Karpas-422 (cell line): ENCODE results near the gene GGA1. TPM values are rescaled to one million over a fixed set of nuclear protein-coding genes. Genes with fewer than 3 reads are reported as not detected.
A peak's percentile ranks its signal among the peaks of the same experiment; 100 is the strongest.
"Not testable (repeated sequence)": the region's sequence is repeated elsewhere in the genome, so short reads cannot be mapped to it uniquely, and the experiment has no call there.

Source experiments
- DNase-seq: peaks from one replicate; pipeline ENCODE4 v3.0.0-alpha.2; 2015
- H2AFZ ChIP-seq: fragments of 200-600 bp; sonication (generic); 2 replicates; pipeline ENCODE4 v1.6.1; 2014; ENCODE audit warnings: antibody characterized with exemption, low read length, mixed read lengths
- H3K27ac ChIP-seq: fragments of 200-600 bp; sonication (generic); 2 replicates; pipeline ENCODE4 v1.5.1; 2014; ENCODE audit warnings: mild to moderate bottlenecking, low read length, moderate library complexity
- H3K27me3 ChIP-seq: fragments of 200-600 bp; sonication (generic); 2 replicates; pipeline ENCODE4 v1.6.1; 2014; ENCODE audit warnings: low read length, mixed read lengths
- H3K36me3 ChIP-seq: fragments of 200-600 bp; sonication (generic); 2 replicates; pipeline ENCODE4 v1.6.1; 2014; ENCODE audit warnings: low read length, mixed read lengths; ENCODE audit not compliant: insufficient read depth
- H3K4me1 ChIP-seq: fragments of 200-600 bp; sonication (generic); 2 replicates; pipeline ENCODE4 v1.6.1; 2014; ENCODE audit warnings: mild to moderate bottlenecking, low read length, mixed read lengths
- H3K4me2 ChIP-seq: fragments of 200-600 bp; sonication (generic); 2 replicates; pipeline ENCODE4 v1.6.1; 2014; ENCODE audit warnings: low read length, low read depth, mild to moderate bottlenecking; ENCODE audit not compliant: poor library complexity, severe bottlenecking
- H3K4me3 ChIP-seq: fragments of 200-600 bp; sonication (generic); 2 replicates; pipeline ENCODE4 v1.5.1; 2014; ENCODE audit warnings: mild to moderate bottlenecking, antibody characterized with exemption, low read length, mixed read lengths
- H3K79me2 ChIP-seq: fragments of 200-600 bp; sonication (generic); 2 replicates; pipeline ENCODE4 v1.6.1; 2014; ENCODE audit warnings: mild to moderate bottlenecking, low read length, mixed read lengths
- H3K9ac ChIP-seq: fragments of 200-600 bp; sonication (generic); 2 replicates; pipeline ENCODE4 v1.6.0; 2014; ENCODE audit warnings: low read length
- H3K9me2 ChIP-seq: fragments of 200-600 bp; sonication (generic), shearing (Covaris generic); replicated peaks from 2 replicates; pipeline ENCODE4 v1.6.0; 2014; ENCODE audit warnings: mild to moderate bottlenecking, low read length, moderate library complexity; ENCODE audit not compliant: insufficient read depth
- H3K9me3 ChIP-seq: fragments of 300-700, 200-600 bp; sonication (generic); 2 replicates; pipeline ENCODE4 v1.6.1; 2014; ENCODE audit warnings: low read length, mixed read lengths
- H4K20me1 ChIP-seq: fragments of 200-600 bp; sonication (generic); 2 replicates; pipeline ENCODE4 v1.6.1; 2014; ENCODE audit warnings: mild to moderate bottlenecking, antibody characterized with exemption, low read length, low read depth; ENCODE audit not compliant: insufficient read depth
- total RNA-seq: library from RNA; depleted of rRNA; stranded (reverse); fragments of >200 nt; shearing (Covaris generic); gene quantifications from 2 replicates; pipeline ENCODE4 v1.2.3, GENCODE V29; 2014; ENCODE audit warnings: low replicate concordance

Gene GGA1
- total RNA-seq, 1 experiment from 2014 or later: 64.3 TPM

DNA sequence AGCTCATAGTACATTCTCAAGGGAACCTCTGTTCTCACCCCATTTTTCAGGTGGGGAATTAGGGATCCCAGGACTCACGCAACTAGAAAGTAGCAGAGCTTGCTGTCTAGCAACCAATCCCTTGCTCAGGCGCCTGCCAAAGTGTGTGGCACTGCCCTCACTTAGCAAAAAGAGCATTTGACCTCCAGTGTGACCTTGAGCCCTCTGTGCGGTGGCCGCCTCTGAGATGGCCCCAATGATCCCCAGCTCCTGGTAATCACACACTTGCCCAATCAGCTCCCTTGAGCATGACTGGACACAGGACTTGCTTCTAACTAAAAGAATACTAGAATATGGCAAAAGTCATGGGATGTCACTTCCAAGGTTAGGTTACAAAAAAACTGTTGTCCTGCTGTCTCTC lies 26.1 kb upstream of the GGA1 start:
- Histone ChIP-seq H3K9me3 (no peaks in the 10 kb centered on the region), H3K27ac (no peak overlapping the region), H4K20me1 (no peaks in the 10 kb centered on the region), H2AFZ (no peak overlapping the region), H3K9ac (no peak overlapping the region), H3K4me2 (no peak overlapping the region), H3K4me3 (no peak overlapping the region), H3K36me3 (no peaks in the 10 kb centered on the region), H3K4me1 (peaks cover 9% of the 10 kb centered on the region), H3K27me3 (no peaks in the 10 kb centered on the region), H3K9me2 (no peaks in the 10 kb centered on the region), H3K79me2 (no peaks in the 10 kb centered on the region)
- no peak for DNase-seq

DNA sequence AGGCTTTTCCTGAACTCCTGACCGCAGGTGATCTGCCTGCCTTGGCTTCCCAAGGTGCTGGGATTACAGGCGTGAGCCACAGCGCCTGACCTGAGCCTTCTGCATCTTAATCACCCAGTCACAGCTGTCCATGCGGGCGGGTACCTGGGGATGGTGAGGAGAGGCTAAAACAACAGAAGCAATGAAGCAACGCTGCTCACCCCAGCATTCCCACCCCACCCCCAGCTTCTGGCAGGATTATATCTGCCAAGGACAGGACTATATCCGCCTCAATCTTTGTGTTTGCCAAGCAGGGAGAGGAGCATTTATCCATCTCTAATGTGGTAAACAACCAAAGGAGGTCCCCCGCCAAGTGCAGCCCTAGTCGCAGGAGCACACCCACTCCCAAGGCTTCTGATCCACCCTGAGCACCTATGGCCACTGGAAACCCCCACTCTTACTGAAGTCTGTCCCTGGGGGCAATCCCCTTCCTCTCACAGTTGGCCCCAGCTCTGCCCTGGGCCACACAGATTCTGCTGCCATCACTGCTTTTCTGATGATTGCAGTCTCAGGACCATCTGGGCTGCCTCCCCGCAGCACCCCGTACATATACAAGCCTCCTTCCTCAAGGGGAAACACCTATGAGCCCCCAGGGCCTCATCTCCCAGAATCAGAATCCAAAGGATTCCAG lies 20.0 kb upstream of the GGA1 start:
- Histone ChIP-seq H3K4me2 (no peak overlapping the region), H3K4me1 (peaks cover 6% of the 10 kb centered on the region), H3K27ac (no peak overlapping the region), H3K9me3 (no peaks in the 10 kb centered on the region), H3K9ac (no peak overlapping the region), H3K9me2 (no peaks in the 10 kb centered on the region), H3K79me2 (no peaks in the 10 kb centered on the region), H3K27me3 (no peaks in the 10 kb centered on the region), H4K20me1 (no peaks in the 10 kb centered on the region), H3K36me3 (no peaks in the 10 kb centered on the region), H3K4me3 (no peak overlapping the region), H2AFZ (no peak overlapping the region)
- DNase-seq: no peak

DNA sequence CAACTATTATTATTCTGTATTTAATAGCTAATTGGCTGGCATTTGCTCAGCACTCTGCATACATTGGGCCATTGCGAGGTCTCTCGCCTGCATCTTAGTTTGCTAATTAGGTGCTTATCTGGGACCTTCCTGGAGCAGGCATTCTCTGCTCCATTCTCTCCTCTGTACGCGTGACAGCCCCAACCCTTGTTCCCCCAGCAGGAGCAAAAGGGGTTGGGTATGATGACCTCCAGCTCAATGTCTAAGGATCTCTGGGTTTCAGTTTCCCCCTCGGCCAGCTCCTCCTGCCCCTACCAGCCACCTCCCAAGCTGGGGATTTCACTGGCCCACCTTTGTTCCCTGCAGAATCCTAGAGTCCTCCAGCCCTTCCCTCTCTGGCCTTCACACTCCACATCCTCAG lies 19.0 kb upstream of the GGA1 start:
- no peak overlapping the region for H3K4me2 ChIP-seq

DNA sequence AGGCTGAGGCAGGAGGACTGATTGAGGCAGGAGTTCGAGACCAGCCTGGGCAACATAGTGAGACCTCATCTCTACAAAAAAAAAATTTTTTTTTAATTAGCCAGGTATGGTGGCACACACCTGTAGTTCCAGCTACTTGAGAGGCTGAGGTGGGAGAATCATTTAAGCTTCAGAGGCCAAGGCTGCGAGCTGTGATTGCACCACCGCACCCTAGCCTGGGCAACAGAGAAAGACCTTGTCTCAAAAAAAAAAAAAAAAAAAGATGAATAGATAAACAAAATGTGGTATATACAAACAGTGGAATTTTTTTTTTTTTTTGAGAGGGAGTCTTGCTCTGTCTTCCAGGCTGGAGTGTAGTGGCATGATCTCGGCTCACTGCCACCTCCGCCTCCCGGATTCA lies 17.6 kb upstream of the GGA1 start:
- not testable (repeated sequence) for DNase-seq, H3K27ac ChIP-seq, H3K9ac ChIP-seq, H3K79me2 ChIP-seq, H3K4me3 ChIP-seq, H3K36me3 ChIP-seq, H3K27me3 ChIP-seq, H3K4me1 ChIP-seq, H2AFZ ChIP-seq, H3K9me3 ChIP-seq, H3K4me2 ChIP-seq, H4K20me1 ChIP-seq, H3K9me2 ChIP-seq

More for the DNA sequence above, 19.0 kb upstream of the GGA1 start:
- H3K9me3 ChIP-seq: no peaks in the 10 kb centered on the region
- H4K20me1 ChIP-seq: no peaks in the 10 kb centered on the region
- no peaks in the 10 kb centered on the region for H3K79me2 ChIP-seq
- H3K27me3 ChIP-seq: no peaks in the 10 kb centered on the region
- no peak overlapping the region for H2AFZ ChIP-seq
- H3K9ac ChIP-seq: no peak overlapping the region
- no peak for DNase-seq
- no peaks in the 10 kb centered on the region for H3K9me2 ChIP-seq
- H3K4me1 ChIP-seq: peaks cover 6% of the 10 kb centered on the region
- no peak overlapping the region for H3K27ac ChIP-seq
- no peaks in the 10 kb centered on the region for H3K36me3 ChIP-seq
- H3K4me3 ChIP-seq: no peak overlapping the region

DNA sequence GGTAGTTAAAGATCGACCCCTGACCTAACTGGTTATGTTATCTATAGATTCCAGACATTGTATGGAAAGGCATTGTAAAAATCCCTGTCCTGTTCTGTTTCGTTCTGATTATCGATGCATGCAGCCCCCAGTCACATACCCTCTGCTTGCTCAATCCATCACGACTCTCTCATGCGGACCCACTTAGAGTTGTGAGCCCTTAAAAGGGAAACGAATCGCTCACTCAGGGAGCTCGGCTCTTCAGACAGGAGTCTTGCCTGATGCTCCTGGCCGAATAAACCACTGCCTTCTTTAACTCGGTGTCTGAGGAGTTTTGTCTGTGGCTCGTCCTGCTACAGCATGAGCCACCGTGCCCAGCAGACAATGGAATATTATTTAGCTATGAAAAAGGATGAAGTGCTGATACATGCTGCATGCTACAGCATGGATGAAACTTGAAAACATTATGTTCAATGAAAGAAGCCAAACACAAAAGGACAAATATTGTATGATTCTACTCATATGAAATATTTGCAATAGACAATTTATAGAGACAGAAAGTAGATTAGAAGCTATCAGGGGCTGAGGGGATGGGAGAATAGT lies 16.7 kb upstream of the GGA1 start:
- Histone ChIP-seq H3K79me2 (no peaks in the 10 kb centered on the region), H3K27ac (no peak overlapping the region), H3K9ac (peak overlapping the region; percentile 49), H2AFZ (peak overlapping the region; percentile 73), H3K36me3 (no peaks in the 10 kb centered on the region), H3K4me2 (peak overlapping the region; percentile 61), H3K4me3 (peak overlapping the region; percentile 54), H3K9me2 (no peaks in the 10 kb centered on the region), H4K20me1 (no peaks in the 10 kb centered on the region), H3K4me1 (peaks cover 6% of the 10 kb centered on the region), H3K9me3 (no peaks in the 10 kb centered on the region), H3K27me3 (no peaks in the 10 kb centered on the region)
- DNase-seq: no peak

DNA sequence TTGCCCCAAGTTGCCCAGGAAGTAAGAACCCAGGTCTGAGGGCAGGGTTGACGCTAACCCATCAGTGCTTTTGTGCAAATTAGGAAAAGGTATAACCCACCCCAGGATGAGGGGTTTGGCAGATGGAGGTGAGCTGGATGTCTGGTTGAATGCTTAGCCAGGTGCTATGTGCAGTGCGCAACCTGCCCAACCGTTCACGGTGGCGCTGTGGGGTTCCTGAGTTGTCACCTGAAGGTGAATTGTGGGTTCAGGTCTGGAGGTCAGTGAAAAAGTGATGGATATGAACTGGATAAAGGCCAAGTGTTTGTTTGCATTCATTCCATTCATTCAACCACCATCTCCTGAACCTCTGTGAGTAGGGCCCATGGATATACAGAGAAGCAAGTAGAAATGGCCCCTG lies 14.4 kb upstream of the GGA1 start:
- no peaks in the 10 kb centered on the region for H3K27me3 ChIP-seq
- no peak overlapping the region for H3K4me3 ChIP-seq
- H2AFZ ChIP-seq: no peak overlapping the region
- DNase-seq: no peak
- no peaks in the 10 kb centered on the region for H3K9me2 ChIP-seq
- H3K4me1 ChIP-seq: peaks cover 6% of the 10 kb centered on the region
- H4K20me1 ChIP-seq: no peaks in the 10 kb centered on the region
- H3K36me3 ChIP-seq: no peaks in the 10 kb centered on the region
- H3K9ac ChIP-seq: no peak overlapping the region
- no peak overlapping the region for H3K4me2 ChIP-seq
- no peaks in the 10 kb centered on the region for H3K9me3 ChIP-seq
- no peak overlapping the region for H3K27ac ChIP-seq
- H3K79me2 ChIP-seq: no peaks in the 10 kb centered on the region

DNA sequence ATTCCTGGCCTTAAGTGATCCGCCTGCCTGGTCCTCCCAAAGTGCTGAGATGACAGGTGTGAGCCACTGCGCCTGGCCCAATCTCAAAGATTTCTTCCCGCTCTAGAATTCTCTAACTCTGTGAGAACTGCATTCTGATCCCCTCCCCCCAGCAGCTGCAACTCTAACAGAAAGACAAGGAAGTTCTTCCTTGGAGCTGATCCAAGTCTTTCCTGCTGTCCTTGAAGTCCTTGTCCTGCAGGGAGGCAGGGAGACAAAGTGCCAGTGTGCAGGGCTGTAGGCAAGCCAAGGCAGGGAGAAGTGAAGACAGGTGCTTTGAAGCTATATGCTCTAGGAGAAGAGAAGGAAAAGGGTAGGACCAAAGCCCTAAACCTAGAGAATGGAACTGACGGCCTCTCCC lies 9.5 kb upstream of the GGA1 start:
- Histone ChIP-seq H4K20me1 (no peaks in the 10 kb centered on the region), H3K4me3 (no peak overlapping the region), H3K36me3 (no peaks in the 10 kb centered on the region), H3K4me1 (peaks cover 16% of the 10 kb centered on the region), H3K9ac (no peak overlapping the region), H3K9me2 (no peaks in the 10 kb centered on the region), H3K27ac (no peak overlapping the region), H3K4me2 (no peak overlapping the region), H3K9me3 (no peaks in the 10 kb centered on the region), H2AFZ (no peak overlapping the region), H3K27me3 (no peaks in the 10 kb centered on the region), H3K79me2 (no peaks in the 10 kb centered on the region)
- no peak for DNase-seq

DNA sequence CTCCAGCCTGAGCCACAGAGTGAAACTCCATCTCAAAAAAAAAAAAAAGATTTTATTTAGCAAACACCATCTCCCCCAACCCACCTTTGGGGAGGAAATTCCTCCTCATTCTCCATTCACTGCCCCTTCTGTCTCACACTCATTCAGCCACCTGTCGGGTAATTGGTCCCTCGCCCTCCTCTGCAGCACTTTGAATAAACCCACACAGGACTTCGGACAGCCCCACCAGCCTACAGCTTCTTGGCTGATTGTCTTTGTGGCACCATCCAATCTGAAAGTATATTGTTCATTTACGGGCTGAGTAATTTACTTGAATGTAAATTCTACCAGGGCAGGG lies 7.5 kb upstream of the GGA1 start:
- no peaks in the 10 kb centered on the region for H4K20me1 ChIP-seq
- DNase-seq: no peak
- no peaks in the 10 kb centered on the region for H3K79me2 ChIP-seq
- peak overlapping the region; percentile 49 for H3K4me2 ChIP-seq
- peak overlapping the region; percentile 22; the same call in 1 of the 2 replicates for H2AFZ ChIP-seq
- peak overlapping the region; percentile 13; the same call in 1 of the 2 replicates for H3K9ac ChIP-seq
- no peaks in the 10 kb centered on the region for H3K9me3 ChIP-seq
- H3K4me1 ChIP-seq: peaks cover 21% of the 10 kb centered on the region
- no peaks in the 10 kb centered on the region for H3K27me3 ChIP-seq
- H3K27ac ChIP-seq: no peak overlapping the region
- peak overlapping the region; percentile 7; the same call in 1 of the 2 replicates for H3K4me3 ChIP-seq
- no peaks in the 10 kb centered on the region for H3K9me2 ChIP-seq
- no peaks in the 10 kb centered on the region for H3K36me3 ChIP-seq
